Measurements from ENCODE around the gene LLGL2. TPM values are rescaled to one million over a fixed set of nuclear protein-coding genes. Genes with fewer than 3 reads are reported as not detected.

Gene LLGL2
- polyA plus RNA-seq, 3 donors = 35.4 to 50.0 (median 40.0) TPM

DNA sequence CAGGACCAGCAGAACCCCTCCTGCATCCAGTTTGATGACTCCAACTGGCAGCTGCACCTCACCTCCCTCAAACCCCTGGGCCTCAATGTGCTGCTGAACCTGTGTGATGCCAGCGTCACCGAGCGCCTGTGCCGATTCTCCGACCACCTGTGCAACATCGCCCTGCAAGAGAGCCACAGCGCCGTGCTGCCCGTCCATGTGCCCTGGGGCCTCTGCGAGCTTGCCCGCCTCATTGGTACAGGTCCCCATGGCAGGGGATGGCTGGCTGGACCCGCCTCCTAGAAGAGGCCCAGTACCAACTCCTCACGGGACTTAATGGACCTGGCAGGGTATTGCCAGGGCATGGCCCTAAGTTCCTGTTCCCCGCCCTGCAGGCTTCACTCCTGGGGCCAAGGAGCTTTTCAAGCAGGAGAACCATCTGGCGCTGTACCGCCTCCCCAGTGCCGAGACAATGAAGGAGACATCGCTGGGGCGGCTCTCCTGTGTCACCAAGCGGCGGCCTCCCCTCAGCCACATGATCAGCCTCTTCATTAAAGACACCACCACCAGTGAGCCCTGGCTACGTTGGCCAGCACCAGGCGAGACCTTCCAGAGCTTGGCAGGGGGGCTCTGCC, 32.8 kb upstream of the LLGL2 start:
- DNase-seq (ENCODE audit: low read depth in 3 of 3, low spot score in 2 of 3) = no peak

DNA sequence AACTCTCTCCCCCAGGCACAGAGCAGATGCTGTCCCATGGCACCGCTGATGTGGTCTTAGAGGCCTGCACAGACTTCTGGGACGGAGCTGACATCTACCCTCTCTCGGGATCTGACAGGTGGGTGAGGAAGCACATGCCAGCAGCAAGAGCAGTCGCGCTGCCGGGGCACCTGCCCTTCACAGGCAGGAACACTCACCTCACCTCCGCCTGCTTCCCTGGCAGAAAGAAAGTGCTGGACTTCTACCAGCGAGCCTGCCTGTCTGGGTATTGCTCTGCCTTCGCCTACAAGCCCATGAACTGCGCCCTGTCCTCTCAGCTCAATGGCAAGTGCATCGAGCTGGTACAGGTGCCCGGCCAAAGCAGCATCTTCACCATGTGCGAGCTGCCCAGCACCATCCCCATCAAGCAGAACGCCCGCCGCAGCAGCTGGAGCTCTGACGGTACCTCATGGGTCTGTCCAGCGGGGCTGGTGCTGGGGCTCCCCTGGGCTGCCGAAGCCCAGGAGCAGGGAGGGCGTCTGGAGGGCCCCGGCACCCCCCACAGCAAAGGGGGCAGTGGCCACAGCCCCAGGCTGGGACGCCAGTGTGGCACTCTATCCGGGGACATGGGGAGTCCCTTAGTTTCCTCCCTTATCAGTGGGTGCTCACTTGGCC, 31.9 kb upstream of the LLGL2 start:
- DNase-seq (ENCODE audit: low read depth in 3 of 3, low spot score in 2 of 3) = no peak

DNA sequence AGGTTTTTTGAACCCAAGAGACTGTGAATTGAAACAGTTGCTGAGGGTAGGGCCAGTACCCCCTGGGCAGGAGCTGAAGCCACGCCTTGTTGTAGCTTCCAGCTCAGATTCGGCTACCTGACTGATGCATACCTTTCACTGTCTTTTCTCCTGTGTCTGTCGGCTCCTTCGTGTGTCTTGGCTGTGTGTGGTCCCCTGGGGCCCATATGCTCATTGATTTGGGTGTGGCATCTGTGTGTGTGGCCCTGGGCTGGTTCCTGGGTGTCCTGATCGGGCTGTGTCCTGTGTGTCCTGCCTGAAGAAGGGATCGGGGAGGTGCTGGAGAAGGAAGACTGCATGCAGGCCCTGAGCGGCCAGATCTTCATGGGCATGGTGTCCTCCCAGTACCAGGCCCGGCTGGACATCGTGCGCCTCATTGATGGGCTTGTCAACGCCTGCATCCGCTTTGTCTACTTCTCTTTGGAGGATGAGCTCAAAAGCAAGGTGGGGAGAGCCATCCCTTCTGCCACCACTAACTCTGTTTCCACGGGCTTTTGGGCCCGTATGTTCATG, 31.1 kb upstream of the LLGL2 start:
- no peak for DNase-seq (ENCODE audit: low read depth in 3 of 3, low spot score in 2 of 3)

DNA sequence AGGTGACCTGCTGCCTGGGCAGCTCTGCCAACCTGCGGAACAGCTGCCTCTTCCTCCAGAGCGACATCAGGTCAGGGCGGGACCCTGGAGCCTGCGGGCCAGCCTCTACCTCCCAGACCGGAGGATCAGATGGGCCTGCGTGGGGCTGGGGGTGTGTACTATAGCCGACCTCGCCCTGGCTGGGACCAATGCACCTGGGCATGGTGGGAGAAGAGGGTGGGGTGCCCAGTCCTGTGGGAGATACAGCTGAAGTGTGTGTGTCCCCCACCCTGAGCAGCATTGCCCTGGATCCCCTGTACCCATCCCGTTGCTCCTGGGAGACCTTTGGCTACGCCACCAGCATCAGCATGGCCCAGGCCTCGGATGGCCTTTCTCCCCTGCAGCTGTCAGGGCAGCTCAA, 29.5 kb upstream of the LLGL2 start:
- no peak for DNase-seq (ENCODE audit: low read depth in 3 of 3, low spot score in 2 of 3)

DNA sequence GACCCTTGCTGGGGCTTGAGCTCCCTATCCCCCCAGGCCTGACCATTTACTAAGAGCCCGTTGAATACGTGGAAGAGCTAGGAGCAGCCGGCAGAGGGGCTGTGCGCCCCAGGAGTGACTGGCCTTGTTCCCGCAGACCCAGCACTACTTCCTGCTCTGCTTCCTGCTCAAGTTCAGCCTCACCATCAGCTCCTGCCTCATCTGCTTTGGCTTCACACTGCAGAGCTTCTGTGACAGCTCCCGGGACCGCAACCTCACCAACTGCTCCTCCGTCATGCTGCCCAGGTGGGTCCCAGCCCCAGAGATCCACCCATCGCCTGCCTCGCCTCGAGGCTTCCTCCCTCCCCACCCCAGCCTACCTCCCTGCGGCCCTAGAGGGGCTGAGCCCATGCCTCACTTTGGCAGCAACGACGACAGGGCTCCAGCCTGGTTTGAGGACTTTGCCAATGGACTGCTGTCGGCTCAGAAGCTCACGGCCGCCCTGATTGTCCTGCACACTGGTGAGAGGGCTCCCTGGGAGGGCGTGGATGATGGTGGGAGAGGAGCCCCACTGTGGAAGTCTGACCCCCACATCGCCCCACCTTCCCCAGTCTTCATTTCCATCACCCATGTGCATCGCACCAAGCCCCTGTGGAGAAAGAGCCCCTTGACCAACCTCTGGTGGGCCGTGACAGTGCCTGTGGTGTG, 27.3 kb upstream of the LLGL2 start:
- DNase-seq (ENCODE audit: low read depth in 3 of 3, low spot score in 2 of 3) = no peak

DNA sequence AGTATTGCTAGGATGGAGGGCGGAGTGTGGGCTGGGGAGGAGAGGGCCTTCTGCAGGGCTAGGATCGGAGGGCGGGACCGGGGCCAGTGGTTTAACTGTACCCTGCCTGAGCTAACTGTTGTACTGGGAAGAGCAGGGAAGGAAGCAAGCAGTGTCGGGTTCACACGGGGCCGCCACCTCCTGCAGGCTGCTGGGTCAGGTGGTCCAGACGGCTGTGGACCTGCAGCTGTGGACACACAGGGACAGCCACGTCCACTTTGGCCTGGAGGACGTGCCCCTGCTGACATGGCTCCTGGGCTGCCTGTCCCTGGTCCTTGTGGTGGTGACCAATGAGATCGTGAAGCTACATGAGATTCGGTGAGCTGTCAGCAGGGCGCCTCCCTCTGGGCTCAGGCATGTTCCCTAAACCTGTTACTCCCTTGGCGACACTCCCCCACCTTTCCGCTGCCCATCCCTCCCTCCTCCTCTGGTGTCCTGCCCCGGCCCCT, 26.7 kb upstream of the LLGL2 start:
- DNase-seq (ENCODE audit: low read depth in 3 of 3, low spot score in 2 of 3) = no peak

DNA sequence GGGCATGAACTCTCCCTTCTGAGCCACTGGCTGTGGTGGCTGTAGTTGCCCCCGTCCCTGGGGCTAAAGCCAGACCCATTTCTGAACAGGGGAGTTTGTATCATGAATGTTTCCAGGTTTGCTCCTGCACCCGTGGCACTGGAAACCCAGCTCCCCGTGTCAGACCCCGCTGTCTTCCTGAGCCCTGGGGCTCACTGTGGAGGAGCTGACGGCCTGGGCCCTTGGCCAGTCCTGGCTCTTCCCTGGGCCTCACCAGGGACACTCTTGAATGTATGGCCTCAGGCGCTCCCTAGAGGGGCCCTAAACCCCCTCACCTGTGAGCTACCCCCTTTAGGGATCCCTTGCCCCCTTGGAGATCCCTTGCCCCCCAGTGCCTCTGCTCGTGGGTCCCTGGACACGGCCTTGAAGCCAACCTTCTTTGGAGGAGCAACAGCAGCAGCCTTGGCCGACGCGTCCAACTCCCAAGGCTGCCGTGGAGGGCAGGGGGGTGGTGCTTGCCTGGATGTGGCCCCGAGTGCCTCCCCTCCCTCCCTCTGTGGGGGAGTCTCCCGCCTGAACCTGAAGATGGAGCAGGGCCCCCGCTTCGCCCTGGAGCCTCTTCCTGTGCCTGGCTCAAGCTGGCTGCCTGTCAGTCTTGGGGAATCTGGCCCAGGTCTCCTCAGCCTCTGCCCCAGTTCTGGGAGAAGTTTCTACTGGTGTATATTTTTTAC, 26.0 kb upstream of the LLGL2 start:
- no peak for DNase-seq (ENCODE audit: low read depth in 3 of 3, low spot score in 2 of 3)

DNA sequence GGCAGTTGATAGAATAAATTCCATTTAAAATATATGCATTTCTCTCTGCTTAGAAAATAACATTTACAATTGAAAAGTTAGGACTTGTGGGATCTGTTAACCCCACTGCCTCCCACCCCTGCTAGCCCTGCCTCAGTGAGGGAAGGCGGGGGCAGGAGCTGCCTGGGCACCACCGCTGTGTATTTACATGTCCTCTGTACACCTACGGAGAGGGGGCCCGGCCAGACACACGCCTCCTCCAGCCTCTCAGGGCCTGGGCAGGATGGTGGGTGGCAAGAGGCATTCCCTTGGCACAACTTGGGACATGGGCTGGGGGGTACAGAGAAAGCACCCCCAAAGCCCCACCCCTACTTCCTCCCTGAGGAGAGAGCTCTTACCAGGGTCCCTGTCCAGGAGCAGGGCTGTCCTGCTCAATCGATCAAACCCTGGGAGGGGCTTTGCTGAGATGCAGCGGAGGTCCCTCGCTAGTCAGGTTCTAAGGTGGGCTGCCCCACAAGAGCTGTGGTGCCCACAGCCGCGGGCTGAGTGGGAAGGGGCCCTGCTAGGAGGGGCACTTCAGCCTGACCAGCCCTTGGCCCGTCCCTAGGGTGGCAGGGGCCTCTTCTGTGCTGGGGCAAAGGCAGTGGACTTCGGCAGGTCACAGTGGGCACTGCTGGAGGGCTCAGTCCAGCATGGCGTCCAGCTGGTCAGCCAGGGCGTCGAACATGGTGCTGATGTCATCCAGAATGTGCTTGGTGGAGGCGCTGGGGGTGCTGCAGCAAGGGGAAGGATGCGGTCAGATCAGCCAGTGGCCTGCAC, 24.9 kb upstream of the LLGL2 start:
- no peak for DNase-seq (ENCODE audit: low read depth in 3 of 3, low spot score in 2 of 3)

DNA sequence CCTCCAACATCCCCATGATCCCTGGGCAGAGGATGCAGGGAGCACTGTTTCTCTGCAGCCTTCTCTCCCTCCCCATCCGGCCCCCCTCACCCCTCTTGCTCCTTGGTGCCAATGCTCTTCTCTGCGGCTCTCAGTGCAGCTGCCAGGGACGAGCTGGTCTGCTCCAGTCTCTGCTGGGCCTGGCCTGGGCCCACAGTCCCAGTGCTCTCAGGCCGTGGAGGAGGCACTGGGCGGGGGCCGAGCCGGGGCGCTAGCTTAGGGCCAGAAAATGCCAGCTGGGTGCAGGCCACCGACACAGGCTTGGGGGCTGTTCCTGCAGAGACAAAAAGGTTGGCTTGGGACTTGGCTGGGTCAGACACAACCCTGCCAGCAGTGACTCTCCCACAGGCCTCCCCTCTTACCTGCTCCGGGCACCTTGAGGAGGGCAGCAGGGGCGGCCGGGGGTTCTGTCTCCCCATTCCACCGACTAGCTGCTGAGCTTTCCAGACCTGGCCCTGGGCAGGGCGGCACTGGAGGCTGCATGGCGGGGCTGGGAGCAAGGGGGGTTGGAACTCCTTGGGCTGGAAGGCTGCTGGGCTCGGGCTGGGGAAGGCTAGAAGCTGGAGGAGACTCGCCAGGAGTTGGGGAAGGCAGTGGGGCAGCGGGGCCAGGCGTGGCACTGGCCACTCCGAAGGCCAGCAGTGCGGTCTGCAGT, 24.0 kb upstream of the LLGL2 start:
- DNase-seq (ENCODE audit: low read depth in 3 of 3, low spot score in 2 of 3) = no peak

DNA sequence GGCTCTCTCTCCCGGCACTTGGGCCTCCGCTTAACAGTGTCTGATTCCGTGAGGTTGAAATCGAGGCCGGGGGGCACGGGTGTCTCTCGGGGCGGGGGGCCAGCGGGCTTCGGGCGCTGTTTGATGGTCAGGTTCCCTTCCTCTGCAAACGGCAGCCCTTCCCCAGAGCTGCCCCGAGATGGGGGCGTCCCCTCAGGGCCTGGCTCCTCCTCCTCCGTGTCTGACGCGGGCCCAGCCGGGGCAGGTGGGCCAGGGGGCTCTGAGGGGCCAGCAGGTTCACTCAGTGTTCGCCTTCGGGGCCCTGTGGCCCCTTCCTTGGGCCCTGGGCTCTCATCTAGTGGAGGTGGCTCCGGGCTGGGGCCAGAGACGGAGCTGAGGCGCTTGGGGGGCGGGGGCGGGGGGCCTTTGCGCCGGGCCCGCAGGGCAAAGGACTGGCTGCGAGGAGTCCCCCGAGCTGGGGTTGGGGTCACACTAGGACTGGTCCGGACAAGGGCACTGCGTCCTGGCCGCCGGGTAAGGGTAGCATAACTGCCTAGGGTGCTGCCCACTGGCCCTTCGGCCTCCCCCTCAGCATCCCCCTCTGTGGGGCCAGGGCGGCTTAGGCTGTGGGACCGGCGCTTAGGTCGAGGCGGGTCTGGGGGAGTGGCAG, 23.3 kb upstream of the LLGL2 start:
- no peak for DNase-seq (ENCODE audit: low read depth in 3 of 3, low spot score in 2 of 3)

DNA sequence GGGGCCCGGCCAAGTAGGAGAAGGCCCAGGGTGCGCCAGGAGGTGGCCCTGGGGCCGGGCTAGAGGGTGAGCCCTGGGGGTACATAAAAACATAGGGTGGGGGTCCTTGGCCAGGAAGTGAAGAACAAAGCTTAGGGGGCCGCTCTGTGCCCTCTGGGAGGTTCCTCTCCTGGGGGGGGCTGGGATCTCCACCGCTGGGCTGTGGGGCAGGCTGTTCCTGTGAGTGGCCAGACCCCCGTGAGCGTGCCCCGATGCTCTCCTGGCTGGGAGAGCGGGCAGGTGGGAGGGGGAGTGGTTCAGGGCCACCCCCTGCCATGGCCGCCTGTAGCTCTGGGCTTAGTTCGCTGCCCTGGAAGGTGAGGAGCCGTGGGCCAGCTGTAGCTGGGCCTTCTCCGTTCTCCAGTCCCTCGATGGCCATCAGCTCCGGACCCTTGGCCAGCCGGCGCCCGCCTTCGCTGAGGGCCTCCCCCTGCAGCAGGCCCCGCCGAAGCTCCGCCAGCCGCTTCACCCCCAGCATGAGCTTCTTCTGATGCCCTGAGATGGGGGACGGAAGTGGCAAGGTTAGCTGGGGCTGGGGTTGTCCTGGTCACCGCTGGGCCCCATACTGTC, 22.7 kb upstream of the LLGL2 start:
- no peak for DNase-seq (ENCODE audit: low read depth in 3 of 3, low spot score in 2 of 3)

DNA sequence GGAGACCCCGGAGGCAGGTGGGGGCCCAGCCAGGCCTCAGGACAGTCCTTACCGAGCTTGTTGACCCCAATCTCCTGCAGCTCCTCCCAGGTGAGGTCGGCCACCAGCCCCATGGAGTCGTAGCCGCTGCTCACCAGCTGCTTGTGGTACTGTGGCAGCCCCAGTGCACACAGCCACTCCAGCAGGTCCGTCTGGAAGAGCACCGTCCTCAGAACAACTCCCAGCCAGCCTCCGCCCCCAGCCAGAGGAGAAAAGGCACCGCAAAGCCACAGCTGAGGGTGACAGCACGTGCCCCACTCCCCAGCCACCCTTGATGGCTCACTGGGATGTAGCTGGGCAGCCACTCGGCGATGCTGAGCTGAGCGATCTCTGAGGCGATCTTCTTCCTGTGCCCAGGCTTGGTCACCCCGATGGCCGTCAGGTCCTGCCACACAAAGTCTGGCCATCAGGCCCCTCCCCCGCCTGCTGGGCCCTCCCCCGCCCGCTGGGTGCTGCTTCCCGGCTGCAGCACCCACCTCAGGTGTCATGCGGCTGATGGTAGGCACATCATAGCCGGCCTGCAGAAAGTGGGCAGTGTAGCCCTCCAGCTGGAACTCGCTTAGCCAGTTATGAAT, 22.1 kb upstream of the LLGL2 start:
- no peak for DNase-seq (ENCODE audit: low read depth in 3 of 3, low spot score in 2 of 3)

DNA sequence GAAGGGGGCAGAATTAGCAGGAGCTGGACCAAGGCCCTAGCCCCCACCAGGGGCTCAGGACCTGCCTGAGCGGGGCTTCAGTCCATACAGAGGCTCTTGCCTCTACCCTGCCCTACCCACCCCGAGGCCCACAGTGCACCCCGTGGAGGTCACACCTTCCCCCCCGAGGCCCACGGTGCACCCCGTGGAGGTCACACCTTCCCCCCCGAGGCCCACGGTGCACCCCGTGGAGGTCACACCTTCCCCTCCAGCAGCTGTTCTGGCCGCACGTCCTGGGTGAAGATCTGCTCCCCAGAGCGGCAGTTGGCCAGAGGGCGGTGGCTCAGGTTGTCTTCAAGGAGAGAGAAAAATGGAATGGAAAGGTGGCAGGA, 21.5 kb upstream of the LLGL2 start:
- no peak for DNase-seq (ENCODE audit: low read depth in 3 of 3, low spot score in 2 of 3)

DNA sequence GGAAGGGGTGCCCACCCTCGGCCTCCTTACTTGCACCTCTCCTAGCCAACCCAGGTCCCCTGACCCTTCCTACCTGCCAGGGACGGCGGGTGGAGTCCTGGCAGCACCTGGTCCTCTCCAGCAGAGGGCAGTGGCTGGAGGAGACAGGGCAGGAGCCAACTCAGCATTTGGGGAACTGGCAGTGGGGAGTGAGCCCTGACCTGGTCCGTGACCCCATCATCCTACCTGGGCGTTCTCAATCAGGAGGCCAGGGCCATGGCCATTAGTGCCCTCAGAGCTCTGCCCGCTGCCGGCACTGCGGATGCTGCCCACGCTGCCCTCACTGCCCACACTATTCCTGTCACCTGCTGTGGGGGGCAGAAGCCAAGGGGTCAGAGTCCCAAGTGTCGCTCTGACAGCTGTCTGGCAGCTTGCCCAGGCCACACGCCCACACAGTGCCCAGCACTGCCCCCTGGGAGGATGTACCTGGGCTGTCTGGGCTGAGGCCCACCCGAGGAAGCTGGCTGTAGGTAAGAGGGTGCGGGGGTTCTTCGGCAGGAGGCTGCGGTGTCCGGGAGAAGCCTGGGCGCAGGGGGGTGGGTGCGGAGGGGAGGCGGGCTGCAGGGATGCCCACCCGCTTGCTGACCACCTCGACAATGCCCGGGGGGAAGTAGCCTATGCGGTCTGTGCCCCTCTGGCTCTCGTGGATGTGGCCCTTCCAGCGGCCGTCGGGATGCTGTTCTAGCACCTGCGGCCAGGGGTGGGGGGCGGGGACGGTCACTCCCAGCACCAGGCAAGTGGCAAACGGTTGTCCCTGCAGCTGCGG, 20.9 kb upstream of the LLGL2 start:
- no peak for DNase-seq (ENCODE audit: low read depth in 3 of 3, low spot score in 2 of 3)

DNA sequence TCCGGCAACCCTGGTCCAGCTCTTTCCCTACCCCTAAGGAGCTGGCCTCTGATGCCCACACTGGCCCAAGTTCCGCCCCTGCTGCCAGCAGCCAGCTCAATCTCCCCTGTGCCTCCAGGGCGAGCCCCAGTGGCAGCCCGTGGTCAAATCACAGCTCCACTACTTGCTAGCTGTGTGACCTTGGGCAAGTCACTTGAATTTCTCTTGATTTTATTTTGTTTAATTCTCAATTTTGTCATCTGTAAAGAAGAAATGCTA, 20.4 kb upstream of the LLGL2 start:
- no peak for DNase-seq (ENCODE audit: low read depth in 3 of 3, low spot score in 2 of 3)

DNA sequence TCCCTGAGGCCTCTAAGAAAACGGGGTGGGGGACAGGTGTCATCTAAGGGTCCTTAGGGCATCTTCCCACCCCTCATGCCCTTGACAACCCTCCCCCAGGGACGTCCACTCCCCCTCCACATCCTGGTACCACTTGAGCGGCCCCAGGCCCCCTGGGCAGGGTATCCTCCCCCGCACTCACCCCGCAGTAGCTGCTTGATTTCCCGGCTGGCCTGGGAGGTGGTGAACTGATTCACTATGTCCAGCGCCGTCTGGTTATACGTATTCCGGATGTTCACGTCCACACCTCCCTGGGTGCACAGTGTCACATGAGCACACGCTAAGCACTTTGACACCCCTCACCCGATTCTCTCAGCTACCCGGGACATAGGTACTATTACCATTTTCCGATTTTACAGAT, 19.9 kb upstream of the LLGL2 start:
- no peak for DNase-seq (ENCODE audit: low read depth in 3 of 3, low spot score in 2 of 3)

DNA sequence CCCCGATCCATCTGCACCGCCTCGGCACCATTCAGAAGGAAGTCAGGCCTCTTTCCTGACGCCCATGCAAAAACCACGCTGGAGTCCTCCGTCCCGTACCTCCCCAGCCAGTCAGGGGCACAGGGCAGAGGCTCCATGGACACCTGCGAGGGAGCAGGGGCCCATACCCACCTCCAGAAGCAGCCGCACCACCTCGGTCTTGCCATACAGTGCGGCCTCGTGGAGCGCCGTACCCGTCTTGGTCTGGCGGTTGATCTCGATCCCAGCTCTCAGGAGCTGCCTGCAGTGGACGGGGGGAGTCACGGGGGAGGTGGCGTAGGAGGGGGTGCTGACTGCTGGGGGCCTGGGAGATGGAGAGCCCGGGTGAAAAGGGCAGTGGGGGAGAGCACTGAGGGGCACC, 19.4 kb upstream of the LLGL2 start:
- no peak for DNase-seq (ENCODE audit: low read depth in 3 of 3, low spot score in 2 of 3)

DNA sequence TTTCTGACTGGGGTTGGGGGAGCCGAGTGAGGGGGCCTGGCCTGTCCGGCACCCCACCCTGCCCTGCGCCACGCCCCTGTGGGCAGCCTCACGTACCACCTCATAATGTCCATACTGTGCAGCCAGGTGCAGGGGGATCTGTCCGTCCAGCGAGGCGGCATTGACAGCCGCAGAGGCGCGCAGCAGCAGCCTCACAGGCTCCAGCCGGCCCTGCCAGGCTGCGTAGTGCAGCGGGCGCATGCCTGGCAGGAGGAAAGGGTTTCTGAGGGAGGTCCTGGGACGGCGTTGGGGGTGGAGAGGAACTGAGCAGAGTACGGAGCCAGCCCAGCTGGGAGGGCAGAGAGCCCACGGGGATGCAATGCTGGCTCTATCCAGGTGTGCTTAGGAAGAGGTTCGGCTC, 18.6 kb upstream of the LLGL2 start:
- DNase-seq (ENCODE audit: low read depth in 3 of 3, low spot score in 2 of 3) = no peak

All from right renal cortex interstitium (tissue), 3 donors.